ENCODE data around the gene DYNLT1.

DNA sequence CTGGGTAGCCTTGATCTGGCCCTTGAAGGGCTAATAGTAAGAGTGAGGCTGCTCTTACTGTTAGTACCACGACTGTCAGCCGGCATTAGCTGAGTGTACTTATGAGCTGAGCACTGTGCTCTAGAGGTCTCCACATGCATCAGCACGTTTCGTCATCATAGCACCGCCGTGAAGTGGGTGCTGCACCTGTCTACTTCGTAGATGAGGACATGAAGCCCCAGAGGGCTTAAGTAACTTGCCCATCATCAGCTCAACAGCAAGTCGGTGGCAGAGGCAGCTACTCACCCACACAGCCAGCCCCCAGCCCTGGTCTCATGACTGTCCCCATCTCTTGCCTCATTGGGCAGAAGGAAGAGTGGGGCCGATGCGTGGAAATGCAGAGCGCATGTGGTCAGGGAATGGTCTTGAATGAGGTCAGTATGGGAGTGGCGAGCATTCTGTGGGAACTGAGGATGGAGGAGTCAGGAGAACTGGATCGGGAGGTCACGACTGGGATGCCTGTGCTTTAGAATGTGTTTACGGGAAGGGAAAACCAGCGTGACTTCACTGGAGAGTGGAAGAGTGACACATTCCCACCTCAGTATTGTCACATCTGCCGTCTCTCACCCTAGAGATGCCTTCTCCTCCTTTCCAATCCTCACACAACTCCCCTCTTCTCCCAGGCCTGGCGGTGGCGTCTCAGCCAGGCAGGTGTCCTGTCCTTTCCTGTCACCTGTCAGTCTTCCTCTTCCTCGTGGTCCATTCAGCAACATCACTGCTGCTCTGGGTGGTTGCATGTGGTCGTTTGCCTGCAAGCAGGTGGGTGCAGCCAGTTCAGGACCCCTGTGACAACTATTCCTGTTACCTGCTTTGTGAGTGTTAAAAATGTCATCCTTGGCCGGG, 11.3 kb upstream of the DYNLT1 start:
- TF ChIP-seq, protein P1, sequence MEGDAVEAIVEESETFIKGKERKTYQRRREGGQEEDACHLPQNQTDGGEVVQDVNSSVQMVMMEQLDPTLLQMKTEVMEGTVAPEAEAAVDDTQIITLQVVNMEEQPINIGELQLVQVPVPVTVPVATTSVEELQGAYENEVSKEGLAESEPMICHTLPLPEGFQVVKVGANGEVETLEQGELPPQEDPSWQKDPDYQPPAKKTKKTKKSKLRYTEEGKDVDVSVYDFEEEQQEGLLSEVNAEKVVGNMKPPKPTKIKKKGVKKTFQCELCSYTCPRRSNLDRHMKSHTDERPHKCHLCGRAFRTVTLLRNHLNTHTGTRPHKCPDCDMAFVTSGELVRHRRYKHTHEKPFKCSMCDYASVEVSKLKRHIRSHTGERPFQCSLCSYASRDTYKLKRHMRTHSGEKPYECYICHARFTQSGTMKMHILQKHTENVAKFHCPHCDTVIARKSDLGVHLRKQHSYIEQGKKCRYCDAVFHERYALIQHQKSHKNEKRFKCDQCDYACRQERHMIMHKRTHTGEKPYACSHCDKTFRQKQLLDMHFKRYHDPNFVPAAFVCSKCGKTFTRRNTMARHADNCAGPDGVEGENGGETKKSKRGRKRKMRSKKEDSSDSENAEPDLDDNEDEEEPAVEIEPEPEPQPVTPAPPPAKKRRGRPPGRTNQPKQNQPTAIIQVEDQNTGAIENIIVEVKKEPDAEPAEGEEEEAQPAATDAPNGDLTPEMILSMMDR (conservative IDR thresholded peaks at IDR 0.05; ENCODE audit: low read length), result no peak
- no peak for TF ChIP-seq EZH2phosphoT487 (IDR thresholded peaks at IDR 0.05; ENCODE audit: borderline replicate concordance)

Data from Loucy (cell line).